ENCODE measurements around the gene ABCA13.
A peak's percentile ranks its signal among the peaks of the same experiment; 100 is the strongest.

ABCA13 gene

GRCh38 chr7:48312151-48312550 lies 140.9 kb downstream of the ABCA13 start:
- no peak overlapping the region for H3K27ac ChIP-seq
- H3K9me3 ChIP-seq (ENCODE audit: low read depth, low read length), result no peaks in the 10 kb centered on the region
- TF ChIP-seq EZH2 (IDR thresholded peaks at IDR 0.05) (no peak), POLR2AphosphoS5 (IDR thresholded peaks at IDR 0.05; ENCODE audit: borderline replicate concordance, low read depth, low read length) (no peak), FOXP2 (optimal IDR thresholded peaks at IDR 0.05; ENCODE audit: control extremely low read depth, extremely low read length, insufficient read depth) (no peak)
- DNase-seq (ENCODE audit: low read depth, low spot score), result no peak
- H3K4me3 ChIP-seq, result no peak overlapping the region
- no peaks in the 10 kb centered on the region for H3K36me3 ChIP-seq (ENCODE audit: insufficient read depth, low read length)
- H3K9ac ChIP-seq (ENCODE audit: insufficient read length), result no peak overlapping the region

GRCh38 chr7:48316768-48317167 lies 145.5 kb downstream of the ABCA13 start:
- Histone ChIP-seq H3K4me3 (no peak overlapping the region), H3K27ac (no peak overlapping the region), H3K36me3 (ENCODE audit: insufficient read depth, low read length) (no peaks in the 10 kb centered on the region), H3K9me3 (ENCODE audit: low read depth, low read length) (no peaks in the 10 kb centered on the region), H3K9ac (ENCODE audit: insufficient read length) (no peak overlapping the region)
- DNase-seq (ENCODE audit: low read depth, low spot score), result no peak
- TF ChIP-seq POLR2AphosphoS5 (IDR thresholded peaks at IDR 0.05; ENCODE audit: borderline replicate concordance, low read depth, low read length) (no peak), FOXP2 (optimal IDR thresholded peaks at IDR 0.05; ENCODE audit: control extremely low read depth, extremely low read length, insufficient read depth) (no peak), EZH2 (IDR thresholded peaks at IDR 0.05) (no peak)

DNA sequence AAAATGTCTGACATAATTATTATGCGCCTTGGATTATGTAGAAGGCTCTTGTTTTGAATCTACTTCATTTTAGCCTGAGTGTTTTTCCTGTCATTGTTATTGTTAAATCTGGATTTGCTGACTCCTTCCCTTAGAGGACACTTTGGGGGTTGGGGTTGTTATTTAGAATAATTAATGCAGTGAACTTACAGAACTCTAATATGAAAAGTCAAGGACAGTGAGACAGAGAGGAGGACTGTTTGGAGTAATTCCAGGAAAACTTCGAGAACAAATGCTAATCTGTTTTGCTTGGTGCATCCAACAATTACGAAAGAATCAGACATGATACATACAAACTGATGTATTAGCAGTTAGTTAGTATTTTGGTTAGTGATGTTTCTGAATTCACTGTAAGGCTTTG lies 146.1 kb downstream of the ABCA13 start:
- no peaks in the 10 kb centered on the region for H3K9me3 ChIP-seq (ENCODE audit: low read depth, low read length)
- H3K9ac ChIP-seq (ENCODE audit: insufficient read length), result no peak overlapping the region
- TF ChIP-seq EZH2 (IDR thresholded peaks at IDR 0.05) (no peak), FOXP2 (optimal IDR thresholded peaks at IDR 0.05; ENCODE audit: control extremely low read depth, extremely low read length, insufficient read depth) (no peak), POLR2AphosphoS5 (IDR thresholded peaks at IDR 0.05; ENCODE audit: borderline replicate concordance, low read depth, low read length) (no peak)
- no peak overlapping the region for H3K27ac ChIP-seq
- H3K4me3 ChIP-seq, result no peak overlapping the region
- DNase-seq (ENCODE audit: low read depth, low spot score), result no peak
- H3K36me3 ChIP-seq (ENCODE audit: insufficient read depth, low read length), result no peaks in the 10 kb centered on the region

DNA sequence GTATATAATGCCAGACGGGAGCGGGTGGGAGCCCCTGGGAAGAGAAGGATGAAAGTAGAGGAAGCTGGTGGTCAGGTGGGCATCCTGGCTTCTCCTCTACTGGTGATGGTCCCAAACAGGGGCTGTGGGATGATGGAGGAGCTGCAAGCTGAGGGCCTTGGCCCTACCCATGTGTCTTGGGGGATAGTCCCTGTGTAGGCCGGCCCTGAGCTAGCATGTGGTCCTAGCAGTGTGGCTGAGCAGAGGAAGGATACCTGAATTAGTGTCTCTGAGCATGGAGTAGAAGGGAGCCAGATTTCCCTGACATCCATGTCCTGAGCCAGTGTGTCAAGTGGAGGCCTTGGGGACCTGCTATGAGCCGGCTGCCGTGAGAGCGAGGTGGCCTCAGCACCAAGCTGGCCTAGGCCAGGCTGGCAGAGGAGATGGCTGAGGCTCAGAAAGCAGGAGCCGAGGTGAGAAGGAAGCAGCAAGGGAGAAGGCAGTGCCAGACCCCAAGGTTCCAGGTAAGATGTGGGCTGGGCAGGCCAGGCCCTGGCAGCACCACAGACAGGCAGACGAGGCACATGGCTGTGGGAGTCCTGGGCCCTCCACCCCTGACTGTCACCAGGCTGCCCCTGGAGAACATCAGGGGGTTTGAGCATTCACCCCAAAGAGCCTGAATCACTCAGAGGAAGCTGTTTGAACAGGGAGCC lies 150.2 kb downstream of the ABCA13 start:
- Histone ChIP-seq H3K9me3 (ENCODE audit: low read depth, low read length) (no peaks in the 10 kb centered on the region), H3K36me3 (ENCODE audit: insufficient read depth, low read length) (no peaks in the 10 kb centered on the region), H3K9ac (ENCODE audit: insufficient read length) (no peak overlapping the region), H3K27ac (no peak overlapping the region), H3K4me3 (no peak overlapping the region)
- DNase-seq (ENCODE audit: low read depth, low spot score), result no peak
- TF ChIP-seq EZH2 (IDR thresholded peaks at IDR 0.05) (no peak), POLR2AphosphoS5 (IDR thresholded peaks at IDR 0.05; ENCODE audit: borderline replicate concordance, low read depth, low read length) (no peak), FOXP2 (optimal IDR thresholded peaks at IDR 0.05; ENCODE audit: control extremely low read depth, extremely low read length, insufficient read depth) (no peak)

- Histone ChIP-seq H3K4me3 (no peak overlapping the region), H3K36me3 (ENCODE audit: insufficient read depth, low read length) (no peaks in the 10 kb centered on the region), H3K9ac (ENCODE audit: insufficient read length) (no peak overlapping the region), H3K27ac (no peak overlapping the region), H3K9me3 (ENCODE audit: low read depth, low read length) (no peaks in the 10 kb centered on the region)
- peak; percentile 12 for DNase-seq (ENCODE audit: low read depth, low spot score)
- TF ChIP-seq POLR2AphosphoS5 (IDR thresholded peaks at IDR 0.05; ENCODE audit: borderline replicate concordance, low read depth, low read length) (no peak), EZH2 (IDR thresholded peaks at IDR 0.05) (no peak), FOXP2 (optimal IDR thresholded peaks at IDR 0.05; ENCODE audit: control extremely low read depth, extremely low read length, insufficient read depth) (no peak)
Observed at GRCh38 chr7:48337012-48337621, 165.9 kb downstream of the ABCA13 start.

DNA sequence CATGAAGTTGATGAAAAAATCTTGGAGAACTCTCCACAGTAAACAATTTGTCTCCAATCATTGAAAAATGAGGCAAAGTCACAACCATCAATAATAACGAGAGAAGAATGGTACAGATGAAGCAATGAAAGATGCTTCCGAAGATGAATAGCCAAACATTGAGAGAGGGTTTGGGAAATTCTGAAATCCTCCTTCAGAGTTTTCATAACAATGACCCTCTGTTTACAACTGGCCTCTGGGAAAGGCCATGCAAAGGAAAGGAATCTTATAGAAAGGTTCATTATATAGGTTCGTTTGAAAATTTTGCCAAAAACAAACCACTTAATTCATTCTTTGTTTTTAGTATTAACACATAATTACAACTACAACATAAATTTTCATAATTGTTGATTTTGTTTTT lies 166.5 kb downstream of the ABCA13 start:
- Histone ChIP-seq H3K4me3 (no peak overlapping the region), H3K27ac (no peak overlapping the region)
- DNase-seq (ENCODE audit: low read depth, low spot score), result no peak

GRCh38 chr7:48347230-48347825 lies 176.1 kb downstream of the ABCA13 start:
- Histone ChIP-seq H3K36me3 (ENCODE audit: insufficient read depth, low read length) (no peaks in the 10 kb centered on the region), H3K9ac (ENCODE audit: insufficient read length) (no peak overlapping the region), H3K4me3 (no peak overlapping the region), H3K9me3 (ENCODE audit: low read depth, low read length) (no peaks in the 10 kb centered on the region), H3K27ac (no peak overlapping the region)
- TF ChIP-seq POLR2AphosphoS5 (IDR thresholded peaks at IDR 0.05; ENCODE audit: borderline replicate concordance, low read depth, low read length) (no peak), EZH2 (IDR thresholded peaks at IDR 0.05) (no peak), FOXP2 (optimal IDR thresholded peaks at IDR 0.05; ENCODE audit: control extremely low read depth, extremely low read length, insufficient read depth) (no peak)
- no peak for DNase-seq (ENCODE audit: low read depth, low spot score)

More for the DNA sequence above, 166.5 kb downstream of the ABCA13 start:
- TF ChIP-seq EZH2 (IDR thresholded peaks at IDR 0.05) (no peak), POLR2AphosphoS5 (IDR thresholded peaks at IDR 0.05; ENCODE audit: borderline replicate concordance, low read depth, low read length) (no peak), FOXP2 (optimal IDR thresholded peaks at IDR 0.05; ENCODE audit: control extremely low read depth, extremely low read length, insufficient read depth) (no peak)
- Histone ChIP-seq H3K9me3 (ENCODE audit: low read depth, low read length) (no peaks in the 10 kb centered on the region), H3K36me3 (ENCODE audit: insufficient read depth, low read length) (no peaks in the 10 kb centered on the region), H3K9ac (ENCODE audit: insufficient read length) (no peak overlapping the region)

GRCh38 chr7:48350515-48350914 lies 179.3 kb downstream of the ABCA13 start:
- Histone ChIP-seq H3K4me3 (no peak overlapping the region), H3K27ac (no peak overlapping the region), H3K36me3 (ENCODE audit: insufficient read depth, low read length) (no peaks in the 10 kb centered on the region), H3K9ac (ENCODE audit: insufficient read length) (no peak overlapping the region), H3K9me3 (ENCODE audit: low read depth, low read length) (no peaks in the 10 kb centered on the region)
- no peak for TF ChIP-seq POLR2AphosphoS5 (IDR thresholded peaks at IDR 0.05; ENCODE audit: borderline replicate concordance, low read depth, low read length)
- TF ChIP-seq FOXP2 (optimal IDR thresholded peaks at IDR 0.05; ENCODE audit: control extremely low read depth, extremely low read length, insufficient read depth), result no peak
- no peak for TF ChIP-seq EZH2 (IDR thresholded peaks at IDR 0.05)
- no peak for DNase-seq (ENCODE audit: low read depth, low spot score)
